ENCODE data around the gene PZP. TPM values are rescaled to one million over a fixed set of nuclear protein-coding genes. Genes with fewer than 3 reads are reported as not detected.

PZP gene
- total and polyA plus RNA-seq, 9 of the 15 experiments (the other 6 are each of a cell fraction or from before 2014, with no cell fraction given) = 0.01 TPM; not detected in 8

DNA sequence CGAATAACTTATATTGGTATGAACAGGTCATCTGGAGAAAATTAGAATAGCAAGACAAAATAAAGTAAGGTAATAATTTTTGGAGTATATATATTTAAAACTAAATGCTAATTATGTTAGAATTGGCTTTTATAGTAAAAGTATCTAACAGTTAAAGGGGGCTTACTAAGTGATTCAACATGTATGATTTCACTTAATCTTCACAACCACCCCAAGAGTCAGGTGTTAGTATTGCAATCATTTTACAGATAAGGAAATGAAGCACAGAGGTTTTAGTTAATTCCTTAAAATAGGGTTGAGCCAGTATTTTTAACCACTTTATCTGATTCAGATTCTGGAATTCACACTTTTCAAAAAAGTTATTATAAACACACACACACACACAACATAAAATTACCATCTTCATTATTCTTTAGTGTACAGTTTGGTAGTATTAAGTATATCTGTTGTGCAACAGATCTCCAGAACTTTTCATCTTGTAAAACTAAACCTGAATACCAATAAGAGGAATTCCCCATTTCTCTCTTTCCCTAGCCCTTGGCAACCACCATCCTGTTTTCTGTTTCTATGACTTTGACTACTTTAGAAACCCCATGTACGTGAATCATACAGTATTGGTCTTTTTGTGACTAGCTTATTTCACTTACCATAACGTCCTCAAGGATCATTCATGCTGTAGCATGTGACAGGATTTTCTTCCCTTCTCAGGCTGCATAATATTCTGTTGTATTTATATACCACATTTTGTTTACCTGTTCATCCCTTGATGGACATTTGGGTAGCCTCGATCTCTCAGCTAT is 104.9 kb downstream of the PZP start (continued):
- TF ChIP-seq PRDM10 (IDR thresholded peaks at IDR 0.05; ENCODE audit: partially characterized antibody) = no peak

DNA sequence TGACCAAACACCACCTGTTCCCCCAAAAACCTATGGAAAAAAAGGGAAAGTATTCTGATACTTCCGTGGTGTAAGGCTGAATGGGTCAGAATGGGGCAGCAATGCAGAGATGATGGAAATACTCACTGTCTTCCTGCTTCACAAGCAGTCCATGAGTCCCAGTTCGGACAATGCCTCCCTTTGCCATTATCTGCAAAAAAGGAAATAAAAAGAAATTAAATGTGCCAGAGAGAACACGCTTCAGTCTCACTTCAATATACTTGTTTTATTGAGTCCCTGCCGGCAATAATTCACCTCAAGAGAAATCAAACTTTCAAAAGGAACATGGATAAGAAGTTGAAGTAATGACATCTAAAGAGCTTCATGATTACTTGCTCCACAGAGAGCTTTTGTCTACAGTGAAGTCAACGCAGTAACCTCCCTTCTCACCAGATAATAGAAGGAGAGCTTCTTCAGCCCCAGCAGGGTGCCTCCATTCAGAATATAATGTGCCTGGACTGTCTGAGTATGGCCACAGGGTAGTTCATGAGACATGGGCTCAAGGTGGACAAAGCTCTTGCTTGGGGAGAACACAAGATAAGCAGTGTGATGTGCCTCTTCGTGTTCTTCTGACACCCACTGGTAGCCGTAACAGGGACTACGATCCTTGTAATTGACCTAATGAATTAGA is 107.0 kb downstream of the PZP start:
- FAIRE-seq (no peak), DNase-seq (ENCODE audit: extremely low read depth in 1 of 4, low spot score in 3 of 4) (no peak), ATAC-seq (no peak)
- Histone ChIP-seq H3K4me2 (ENCODE audit: insufficient read depth, low read length) (no peak overlapping the region), H3K9me1 (ENCODE audit: control insufficient read depth, insufficient read depth, low read length) (no peaks in the 10 kb centered on the region), H3K9ac (ENCODE audit: insufficient read depth in 1 of 2, low read depth in 2 of 2, low read length in 2 of 2) (no peak overlapping the region), H4K20me1 (replicated peaks; ENCODE audit: control insufficient read depth, insufficient read depth, low read length) (no peaks in the 10 kb centered on the region), H3K4me3 (no peak overlapping the region), H2AFZ (ENCODE audit: low read depth, low read length) (no peak overlapping the region), H3K9me3 (replicated peaks; ENCODE audit: control insufficient read depth, insufficient read depth, low read depth, low read length) (no peaks in the 10 kb centered on the region), H3K36me3 (ENCODE audit: control insufficient read depth, insufficient read depth, low read length) (no peaks in the 10 kb centered on the region), H3K27me3 (ENCODE audit: control insufficient read depth in 2 of 2, insufficient read depth in 2 of 2, low read length in 2 of 2) (peaks cover 0 to 4% of the 10 kb centered on the region in 2 experiments; a peak in 1 of 5 replicates), H3K27ac (ENCODE audit: extremely low read depth, low read depth, low read length) (no peak overlapping the region), H3K79me2 (ENCODE audit: control insufficient read depth, insufficient read depth, low read length) (no peaks in the 10 kb centered on the region), H3K4me1 (replicated peaks in 1 of 2; ENCODE audit: control insufficient read depth in 2 of 2, insufficient read depth in 2 of 2, low read length in 2 of 2) (no peaks in the 10 kb centered on the region)
- ChIA-PET POLR2A (interaction anchor here (1.0 kb wide), 2 partner anchors 22 to 74 kb away, joined by 3 read pairs; no protein-coding TSS in a partner anchor), CTCF (ENCODE audit: low intra/inter-chr PET ratio) (no interaction called here)
- WGBS (ENCODE audit: insufficient coverage, low coverage, missing lambda C conversion rate) = 1% methylated on average over 8 of the region's 8 CpGs
- in situ Hi-C loops (cut with MboI) (no loop called here), intact Hi-C loops (cut with micrococcal nuclease) (no loop called here)
- no TSS peak for BruUV-seq (replicated peaks)
- no peak for TF ChIP-seq LEF1 (IDR thresholded peaks at IDR 0.05)
- no peak for TF ChIP-seq YBX1 (IDR thresholded peaks at IDR 0.05)
- no peak for TF ChIP-seq BACH1 (tag; IDR thresholded peaks at IDR 0.05)
- TF ChIP-seq, protein P1, sequence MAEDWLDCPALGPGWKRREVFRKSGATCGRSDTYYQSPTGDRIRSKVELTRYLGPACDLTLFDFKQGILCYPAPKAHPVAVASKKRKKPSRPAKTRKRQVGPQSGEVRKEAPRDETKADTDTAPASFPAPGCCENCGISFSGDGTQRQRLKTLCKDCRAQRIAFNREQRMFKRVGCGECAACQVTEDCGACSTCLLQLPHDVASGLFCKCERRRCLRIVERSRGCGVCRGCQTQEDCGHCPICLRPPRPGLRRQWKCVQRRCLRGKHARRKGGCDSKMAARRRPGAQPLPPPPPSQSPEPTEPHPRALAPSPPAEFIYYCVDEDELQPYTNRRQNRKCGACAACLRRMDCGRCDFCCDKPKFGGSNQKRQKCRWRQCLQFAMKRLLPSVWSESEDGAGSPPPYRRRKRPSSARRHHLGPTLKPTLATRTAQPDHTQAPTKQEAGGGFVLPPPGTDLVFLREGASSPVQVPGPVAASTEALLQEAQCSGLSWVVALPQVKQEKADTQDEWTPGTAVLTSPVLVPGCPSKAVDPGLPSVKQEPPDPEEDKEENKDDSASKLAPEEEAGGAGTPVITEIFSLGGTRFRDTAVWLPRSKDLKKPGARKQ (CRISPR knock-in tag; IDR thresholded peaks at IDR 0.05) = no peak
- TF ChIP-seq ZNF436 (CRISPR knock-in tag; IDR thresholded peaks at IDR 0.05) = no peak
- TF ChIP-seq EWSR1 (IDR thresholded peaks at IDR 0.05; ENCODE audit: borderline replicate concordance, low read depth, partially characterized antibody) = no peak
- TF ChIP-seq ZKSCAN1 (IDR thresholded peaks at IDR 0.05; ENCODE audit: low read depth, low read length) = no peak
- no peak for TF ChIP-seq ZC3H11A (IDR thresholded peaks at IDR 0.05; ENCODE audit: low read depth, low read length)
- no peak for TF ChIP-seq CLOCK (CRISPR knock-in tag; IDR thresholded peaks at IDR 0.05; ENCODE audit: borderline replicate concordance)
- TF ChIP-seq HMG20A (CRISPR knock-in tag; conservative IDR thresholded peaks at IDR 0.05) = no peak
